OCI-LY7 (cell line): ENCODE data around the gene PCK1. TPM values are rescaled to one million over a fixed set of nuclear protein-coding genes. Genes with fewer than 3 reads are reported as not detected.

Experiments
- BruUV-seq: library from RNA; stranded (reverse); fragments of 400-500 nt; replicated peaks from 2 replicates; lab custom pipeline; 2021; lab: Mats Ljungman, UMichigan
- CTCF ChIA-PET: fragments of 300-600 bp; sonication (Branson Sonifier 250); formaldehyde crosslinking; loops from one replicate; lab custom pipeline; 2022; ENCODE audit warnings: antibody characterized with exemption; ENCODE audit not compliant: unreplicated experiment; lab: Charles Lee
- POLR2A ChIA-PET: fragments of 300-600 bp; sonication (Branson Sonifier 250); formaldehyde crosslinking; loops from one replicate; lab custom pipeline; 2022; ENCODE audit warnings: antibody characterized with exemption; lab: Charles Lee
- DNase-seq: peaks from one replicate; pipeline ENCODE4 v3.0.0-alpha.2; 2015; ENCODE audit warnings: low spot score
- H2AFZ ChIP-seq: fragments of 200-600 bp; sonication (generic), shearing (Covaris generic); 2 replicates; pipeline ENCODE4 v1.6.1; 2014; ENCODE audit warnings: mild to moderate bottlenecking, antibody characterized with exemption, low read length, moderate library complexity
- H3K27ac ChIP-seq: fragments of 200-600 bp; sonication (generic); 2 replicates; pipeline ENCODE4 v1.5.1; 2014; ENCODE audit warnings: mixed run types, low read depth, mild to moderate bottlenecking, moderate library complexity, low read length, inconsistent platforms; ENCODE audit not compliant: poor library complexity, severe bottlenecking
- H3K36me3 ChIP-seq: fragments of 200-600 bp; sonication (generic); 2 replicates; pipeline ENCODE4 v1.6.1; 2014; ENCODE audit warnings: mild to moderate bottlenecking, antibody characterized with exemption, low read length, moderate library complexity, mixed read lengths; ENCODE audit not compliant: insufficient read depth
- H3K4me1 ChIP-seq: fragments of 200-600 bp; sonication (generic); 2 replicates; pipeline ENCODE4 v1.5.1; 2014; ENCODE audit warnings: mild to moderate bottlenecking, low read length; ENCODE audit not compliant: insufficient read depth, poor library complexity, severe bottlenecking
- H3K4me2 ChIP-seq: fragments of 200-600 bp; sonication (generic); 2 replicates; pipeline ENCODE4 v1.6.1; 2014; ENCODE audit warnings: mild to moderate bottlenecking, low read length
- H3K4me3 ChIP-seq: fragments of 200-600 bp; sonication (generic); 2 replicates; pipeline ENCODE4 v1.5.1; 2014; ENCODE audit warnings: mild to moderate bottlenecking, low read depth, low read length; ENCODE audit not compliant: poor library complexity, severe bottlenecking
- H3K79me2 ChIP-seq: fragments of 200-600 bp; sonication (generic); 2 replicates; pipeline ENCODE4 v1.6.1; 2016; ENCODE audit warnings: low read depth, mild to moderate bottlenecking, low read length, moderate library complexity, mixed read lengths; ENCODE audit not compliant: insufficient read depth
- H3K9me2 ChIP-seq: fragments of 200-600 bp; sonication (generic); 2 replicates; pipeline ENCODE4 v1.6.1; 2016; ENCODE audit warnings: mild to moderate bottlenecking, low read length, mixed read lengths; ENCODE audit not compliant: insufficient read depth
- H3K9me3 ChIP-seq: fragments of 200-600 bp; sonication (generic); 2 replicates; pipeline ENCODE4 v1.6.1; 2014; ENCODE audit warnings: mild to moderate bottlenecking, mixed run types, low read length, mixed read lengths
- H4K20me1 ChIP-seq: fragments of 200-600 bp; sonication (generic); 2 replicates; pipeline ENCODE4 v1.6.1; 2014; ENCODE audit warnings: mild to moderate bottlenecking, antibody characterized with exemption, low read length, moderate library complexity, mixed read lengths; ENCODE audit not compliant: insufficient read depth
- CTCF ChIP-seq: fragments of 200-600 bp; sonication (generic); conservative IDR thresholded peaks from 2 replicates; pipeline ENCODE4 v1.5.1; 2014; ENCODE audit warnings: mild to moderate bottlenecking, antibody characterized with exemption, low read length, moderate library complexity, mixed read lengths
- EZH2phosphoT487 ChIP-seq: fragments of 200-600 bp; sonication (generic); IDR thresholded peaks from 2 replicates; pipeline ENCODE4 v1.6.1; 2018; ENCODE audit warnings: low read depth, borderline replicate concordance, mild to moderate bottlenecking, mixed run types, antibody characterized with exemption, low read length, moderate library complexity, mixed read lengths
- intact Hi-C: fragments of 100-400 bp; cut with micrococcal nuclease; formaldehyde crosslinking; loops from one replicate; pipeline ENCODE4 v1.10.0; 2022; ENCODE audit not compliant: unreplicated experiment
- total RNA-seq, 2 experiments: library from RNA; depleted of rRNA in 1 of 2; stranded (reverse); fragments of >200 nt in 1 of 2; shearing (Covaris generic) in 1 of 2; gene quantifications; 2 replicates each; pipeline ENCODE4 v1.2.3, GENCODE V29; 2014 to 2022

The PCK1 gene
- total RNA-seq, 2 experiments from 2014 or later, result 6.9 to 13.0 TPM

- intact Hi-C loops, result no loop called here
- Histone ChIP-seq H4K20me1 (peaks cover 3% of the 10 kb centered on the region; the same call in 1 of the 2 replicates), H3K4me2 (no peak overlapping the region), H3K4me1 (no peaks in the 10 kb centered on the region), H3K9me3 (no peaks in the 10 kb centered on the region), H3K4me3 (no peak overlapping the region), H2AFZ (no peak overlapping the region), H3K27ac (no peak overlapping the region), H3K9me2 (no peaks in the 10 kb centered on the region), H3K79me2 (0 out of 2 replicates have a peak, but pooled peaks cover 3% of the 10 kb centered on the region), H3K36me3 (peaks cover 37% of the 10 kb centered on the region)
- POLR2A ChIA-PET, result interaction anchor here (0.5 kb wide), 1 partner anchor 94 kb away, joined by 3 read pairs; no protein-coding TSS in a partner anchor
- CTCF ChIA-PET, result no interaction called here
- BruUV-seq, result no TSS peak
- TF ChIP-seq EZH2phosphoT487 (no peak), CTCF (no peak)
- no peak for DNase-seq
Measured at GRCh38 chr20:57513199-57513598, 47.7 kb upstream of the PCK1 start.

- H3K4me3 ChIP-seq, result no peak overlapping the region
- H3K36me3 ChIP-seq, result peaks cover 44% of the 10 kb centered on the region
- no TSS peak for BruUV-seq
- ChIA-PET CTCF (interaction anchor here (0.5 kb wide), 1 partner anchor 19 kb away, joined by 3 read pairs; no protein-coding TSS in a partner anchor), POLR2A (no interaction called here)
- H3K4me2 ChIP-seq, result no peak overlapping the region
- no peaks in the 10 kb centered on the region for H3K9me3 ChIP-seq
- no peaks in the 10 kb centered on the region for H3K4me1 ChIP-seq
- H3K79me2 ChIP-seq, result no peaks in the 10 kb centered on the region
- no peak for DNase-seq
- no peak overlapping the region for H2AFZ ChIP-seq
- no peak overlapping the region for H3K27ac ChIP-seq
- TF ChIP-seq EZH2phosphoT487, result no peak
- peak; percentile 48 for TF ChIP-seq CTCF
- H3K9me2 ChIP-seq, result no peaks in the 10 kb centered on the region
- no peaks in the 10 kb centered on the region for H4K20me1 ChIP-seq
- intact Hi-C loops, result no loop called here
Measured at GRCh38 chr20:57514273-57514751, 46.6 kb upstream of the PCK1 start.

- H3K9me2 ChIP-seq, result no peaks in the 10 kb centered on the region
- peaks cover 7% of the 10 kb centered on the region for H3K4me1 ChIP-seq
- TF ChIP-seq CTCF (no peak), EZH2phosphoT487 (no peak)
- DNase-seq, result no peak
- H3K79me2 ChIP-seq, result no peaks in the 10 kb centered on the region
- ChIA-PET CTCF (interaction anchor here (0.5 kb wide), 1 partner anchor 64 kb away, joined by 3 read pairs; no protein-coding TSS in a partner anchor), POLR2A (interaction anchor here (1.5 kb wide), 1 partner anchor 14 kb away, joined by 4 read pairs; no protein-coding TSS in a partner anchor)
- peaks cover 33% of the 10 kb centered on the region for H3K36me3 ChIP-seq
- BruUV-seq, result no TSS peak
- no peaks in the 10 kb centered on the region for H4K20me1 ChIP-seq
- no peak overlapping the region for H3K4me2 ChIP-seq
- H3K9me3 ChIP-seq, result no peaks in the 10 kb centered on the region
- H3K4me3 ChIP-seq, result no peak overlapping the region
- no peak overlapping the region for H2AFZ ChIP-seq
- intact Hi-C loops, result no loop called here
- no peak overlapping the region for H3K27ac ChIP-seq
Measured at GRCh38 chr20:57517904-57518303, 43.0 kb upstream of the PCK1 start.
